GM23338 (cell line): ENCODE results near the gene CADPS.

Experiments
- CREB1 ChIP-seq: fragments of 250-450 bp; sonication (Bioruptor Pico); IDR thresholded peaks from 2 replicates; pipeline ENCODE4 v1.5.0; 2020; ENCODE audit warnings: low read depth, mild to moderate bottlenecking, moderate library complexity
- CTCF ChIP-seq, 2 experiments: fragments of 200-600 bp in 1 of 2; sonication (generic) in 1 of 2; conservative IDR thresholded peaks; 2 replicates each; pipeline versions ENCODE4 v1.5.1 to v1.6.1; 2016 to 2017; ENCODE audit warnings: antibody characterized with exemption in 2 of 2, low read depth in 2 of 2, mild to moderate bottlenecking in 2 of 2, moderate library complexity in 1 of 2
- ETS1 ChIP-seq: IDR thresholded peaks from 2 replicates; pipeline ENCODE4 v1.6.1; 2016; ENCODE audit warnings: antibody characterized with exemption
- EZH2 ChIP-seq: fragments of 200-600 bp; sonication (generic); IDR thresholded peaks from one replicate; pipeline ENCODE4 v1.8.0; 2017; ENCODE audit warnings: antibody characterized with exemption, mild to moderate bottlenecking, low read depth; ENCODE audit not compliant: unreplicated experiment
- NANOG ChIP-seq: IDR thresholded peaks from 2 replicates; pipeline ENCODE4 v1.6.1; 2016; ENCODE audit warnings: antibody characterized with exemption, borderline replicate concordance
- POLR2AphosphoS5 ChIP-seq: IDR thresholded peaks from 2 replicates; pipeline ENCODE4 v1.6.1; 2016; ENCODE audit warnings: antibody characterized with exemption, low read depth
- ZNF114 ChIP-seq: fragments of 250-450 bp; sonication (Bioruptor Pico); IDR thresholded peaks from 2 replicates; pipeline ENCODE4 v1.5.0; 2020; ENCODE audit warnings: mild to moderate bottlenecking, moderate library complexity

- TF ChIP-seq CTCF (conservative IDR thresholded peaks at IDR 0.05; ENCODE audit: low read depth in 2 of 2) = no peak
- no peak for TF ChIP-seq ZNF114 (CRISPR knock-in tag)
- TF ChIP-seq EZH2 = no peak
- no peak for TF ChIP-seq ETS1
- TF ChIP-seq POLR2AphosphoS5 = no peak
- no peak for TF ChIP-seq CREB1 (CRISPR knock-in tag)
- TF ChIP-seq NANOG = no peak
These were observed 113.9 kb downstream of the CADPS start for GRCh38 chr3:62761311-62761710.
